NOMO-1 treated with DMSO at 0.1 percent for 48 hours (cell line): ENCODE results near the gene LRRC10B.
"Not testable (repeated sequence)": the region's sequence is repeated elsewhere in the genome, so short reads cannot be mapped to it uniquely, and the experiment has no call there.

Experiments used
- DNase-seq: peaks from one replicate; lab custom pipeline; 2025; ENCODE audit not compliant: unreplicated experiment; lab: John Stamatoyannopoulos, UW

LRRC10B gene

GRCh38 chr11:61507962-61508861 lies at the start of gene LRRC10B:
Gene LRRC10B, plus strand, starts transcription at chr11:61508749. Its CDS starts 250 bp downstream, at chr11:61508999.
- DNase-seq, result peak; percentile 87

- no peak for DNase-seq
Observed at GRCh38 chr11:61460474-61460881, 48.1 kb upstream of the LRRC10B start.

DNA sequence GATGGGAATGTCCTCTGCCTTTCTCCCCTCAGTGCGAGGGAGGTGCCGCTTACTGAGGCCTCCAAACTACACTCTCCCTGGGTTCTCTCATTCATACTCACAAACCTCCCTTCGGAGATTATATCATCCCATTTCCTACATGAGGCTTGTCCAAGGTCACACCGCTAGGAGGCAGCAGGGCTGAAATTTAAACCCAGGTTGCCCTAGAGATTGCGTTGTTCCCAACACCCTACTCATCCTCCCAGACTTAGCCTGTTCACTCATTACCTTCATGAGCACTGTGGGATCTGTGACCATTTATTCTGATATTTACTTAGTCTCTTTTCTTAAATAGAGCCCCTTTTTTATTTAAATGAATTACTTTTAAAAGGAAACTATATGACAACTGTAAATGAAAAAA lies 47.6 kb upstream of the LRRC10B start:
- no peak for DNase-seq

DNA sequence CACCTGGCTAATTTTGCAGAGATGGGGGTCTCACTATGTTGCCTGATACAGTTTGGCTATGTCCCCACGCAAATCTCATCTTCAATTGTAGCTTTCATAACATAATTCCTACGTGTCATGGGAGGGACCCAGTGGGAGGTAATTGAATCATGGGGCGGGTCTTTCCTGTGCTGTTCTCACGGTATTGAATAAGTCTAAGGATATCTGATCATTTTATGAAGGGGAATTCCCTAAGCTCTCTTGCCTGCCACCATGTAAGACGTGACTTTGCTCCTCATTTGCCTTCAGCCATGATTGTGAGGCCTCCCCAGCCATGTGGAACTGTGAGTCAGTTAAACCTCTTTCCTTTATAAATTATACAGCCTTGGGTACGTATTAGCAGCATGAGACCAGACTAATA lies 40.9 kb upstream of the LRRC10B start:
- DNase-seq, result not testable (repeated sequence)

- DNase-seq, result no peak
Observed at GRCh38 chr11:61468002-61468401, 40.5 kb upstream of the LRRC10B start.

DNA sequence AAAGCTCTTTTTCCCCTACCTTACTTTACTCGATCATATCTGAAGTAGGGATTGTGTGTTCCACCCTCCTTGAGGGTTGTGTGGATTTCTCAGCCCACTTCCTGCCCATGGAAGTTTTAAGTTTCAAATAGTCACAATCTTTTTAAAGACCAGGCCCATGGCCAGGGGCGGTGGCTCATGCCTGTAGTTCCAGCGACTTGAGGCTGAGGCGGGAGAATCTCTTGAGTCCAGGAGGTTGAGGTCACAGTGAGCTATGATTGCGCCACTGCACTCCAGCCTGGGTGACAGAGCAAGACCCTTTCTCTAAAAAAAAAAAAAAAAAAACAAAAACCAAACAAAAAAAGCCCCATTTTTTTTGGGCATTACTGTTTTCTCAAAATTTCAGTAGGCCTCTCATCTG lies 36.3 kb upstream of the LRRC10B start:
- no peak for DNase-seq

DNA sequence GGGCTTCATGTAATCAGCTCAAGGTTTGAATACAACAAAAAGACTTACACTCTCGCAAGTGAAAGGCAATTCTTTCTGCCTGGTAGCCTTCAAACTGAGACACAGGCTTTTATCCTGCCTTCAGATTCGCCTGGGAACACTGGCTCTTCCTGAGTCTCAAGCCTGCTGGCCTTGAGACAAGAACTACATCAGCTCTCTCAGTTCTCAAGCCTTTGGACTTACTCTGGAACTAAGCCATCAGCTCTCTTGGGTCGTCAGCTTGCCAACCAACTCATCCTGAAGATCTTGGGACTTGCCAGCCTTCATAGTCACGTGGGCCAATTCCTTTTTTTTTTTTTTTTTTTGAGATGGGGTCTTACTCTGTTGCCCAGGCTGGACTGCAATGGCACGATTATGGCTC lies 35.7 kb upstream of the LRRC10B start:
- DNase-seq, result no peak

GRCh38 chr11:61473370-61474012 lies 35.1 kb upstream of the LRRC10B start:
- DNase-seq, result no peak

- no peak for DNase-seq
Observed at GRCh38 chr11:61474013-61474643, 34.4 kb upstream of the LRRC10B start.

DNA sequence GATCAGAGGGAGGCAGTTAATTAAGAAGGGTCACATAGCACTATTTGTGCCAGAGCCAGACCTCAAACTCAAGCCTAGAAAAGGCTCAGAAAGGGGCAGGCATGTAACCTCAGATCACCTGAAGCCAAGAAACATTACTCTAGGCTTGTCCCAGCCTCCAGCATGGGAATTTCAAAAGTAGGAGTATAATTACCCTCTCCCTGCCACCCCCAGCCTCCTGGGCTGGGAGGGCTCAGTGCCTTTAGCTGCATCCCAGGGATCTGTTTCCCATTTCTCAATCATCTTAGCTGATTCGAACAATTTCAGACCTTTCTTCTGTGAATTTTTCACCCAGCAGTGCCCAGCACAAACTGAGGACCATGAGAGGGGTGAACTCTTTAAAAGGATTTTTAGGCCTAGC lies 33.1 kb upstream of the LRRC10B start:
- DNase-seq, result no peak

GRCh38 chr11:61476371-61476770 lies 32.2 kb upstream of the LRRC10B start:
- no peak for DNase-seq

DNA sequence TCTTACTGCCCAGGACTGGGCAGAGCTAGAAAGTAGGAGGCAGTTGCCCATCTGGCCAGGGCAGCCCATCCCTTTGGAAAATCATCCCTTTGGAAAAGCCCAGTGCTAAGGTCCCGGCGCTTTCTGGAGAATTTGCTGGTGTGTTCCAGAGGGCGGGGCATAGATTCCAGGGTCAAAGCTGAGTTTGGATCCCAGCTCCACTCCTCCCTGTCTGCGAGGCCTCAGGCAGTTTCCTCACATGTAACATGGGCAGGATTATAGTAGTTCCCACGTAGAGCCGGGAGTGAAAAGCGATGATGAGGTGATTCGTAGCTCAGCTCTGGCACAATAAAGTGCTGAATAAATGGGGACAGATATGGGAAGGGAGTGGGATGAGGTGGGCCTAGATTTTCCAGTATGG lies 31.4 kb upstream of the LRRC10B start:
- DNase-seq, result no peak

DNA sequence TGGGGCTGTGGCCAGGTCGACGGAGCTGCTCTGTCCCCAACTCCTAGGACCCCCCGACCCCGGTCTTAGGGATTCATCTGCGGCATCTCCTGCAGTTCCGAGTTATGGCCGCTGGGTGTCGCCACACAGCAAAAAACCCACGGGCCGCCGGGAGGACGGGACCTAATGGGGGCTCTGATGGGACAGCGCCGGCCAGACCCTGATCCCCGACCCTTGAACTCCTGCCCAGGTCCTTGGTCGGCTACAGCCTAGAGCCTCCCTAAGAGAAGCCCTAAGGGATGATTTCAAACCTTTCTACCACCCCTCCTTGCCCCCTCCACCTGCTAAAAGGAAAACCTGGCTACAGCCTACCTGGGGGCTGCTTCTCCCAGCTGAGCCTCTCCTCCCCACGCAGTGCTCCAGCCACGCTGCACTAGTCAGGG lies 30.8 kb upstream of the LRRC10B start:
- peak; percentile 12 for DNase-seq

- DNase-seq, result not testable (repeated sequence)
Observed at GRCh38 chr11:61479360-61480058, 29.0 kb upstream of the LRRC10B start.

GRCh38 chr11:61480261-61480993 lies 28.1 kb upstream of the LRRC10B start:
- no peak for DNase-seq

DNA sequence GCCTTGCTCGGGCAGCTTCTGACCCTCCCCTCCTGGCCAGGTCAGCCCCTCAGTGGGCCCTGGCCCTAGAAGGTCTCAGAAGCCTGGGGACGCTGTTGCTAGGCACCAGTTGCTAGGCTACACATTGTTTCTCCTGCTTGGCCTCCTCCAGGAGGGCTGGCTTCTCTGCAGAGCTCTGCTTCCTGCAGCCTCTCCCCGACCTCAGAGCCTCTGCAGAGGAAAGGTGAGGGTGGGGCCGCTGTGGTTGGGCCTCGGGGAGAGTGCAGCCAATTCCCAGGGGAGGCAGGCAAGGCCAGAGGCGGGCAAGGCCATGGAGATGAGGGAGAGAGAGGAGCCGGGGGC lies 27.6 kb upstream of the LRRC10B start:
- no peak for DNase-seq

GRCh38 chr11:61481806-61482205 lies 26.7 kb upstream of the LRRC10B start:
- no peak for DNase-seq

- DNase-seq, result no peak
Observed at GRCh38 chr11:61482513-61482912, 26.0 kb upstream of the LRRC10B start.

DNA sequence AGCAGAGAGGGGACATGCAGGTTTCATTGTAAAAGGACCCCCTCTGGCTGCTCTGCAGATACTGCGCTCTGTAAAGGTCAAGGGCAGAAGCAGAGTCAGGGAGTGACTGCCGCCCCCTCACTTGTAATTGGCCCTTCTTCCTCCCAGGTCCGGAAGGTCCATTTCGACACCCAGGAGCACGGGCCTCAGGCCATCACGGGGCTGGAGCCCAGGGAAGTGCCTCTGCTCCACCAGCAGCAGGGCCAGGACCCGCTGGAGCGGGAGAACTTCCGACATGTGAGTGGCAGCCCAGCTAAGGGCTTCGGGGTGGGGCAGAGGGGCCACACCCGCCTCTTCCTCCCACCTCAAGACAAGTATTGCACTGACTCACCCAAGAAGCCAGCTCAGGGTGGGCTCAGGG lies 24.0 kb upstream of the LRRC10B start:
- no peak for DNase-seq

GRCh38 chr11:61485080-61485479 lies 23.5 kb upstream of the LRRC10B start:
- no peak for DNase-seq
